ENCODE data around the gene P2RX2.

DNA sequence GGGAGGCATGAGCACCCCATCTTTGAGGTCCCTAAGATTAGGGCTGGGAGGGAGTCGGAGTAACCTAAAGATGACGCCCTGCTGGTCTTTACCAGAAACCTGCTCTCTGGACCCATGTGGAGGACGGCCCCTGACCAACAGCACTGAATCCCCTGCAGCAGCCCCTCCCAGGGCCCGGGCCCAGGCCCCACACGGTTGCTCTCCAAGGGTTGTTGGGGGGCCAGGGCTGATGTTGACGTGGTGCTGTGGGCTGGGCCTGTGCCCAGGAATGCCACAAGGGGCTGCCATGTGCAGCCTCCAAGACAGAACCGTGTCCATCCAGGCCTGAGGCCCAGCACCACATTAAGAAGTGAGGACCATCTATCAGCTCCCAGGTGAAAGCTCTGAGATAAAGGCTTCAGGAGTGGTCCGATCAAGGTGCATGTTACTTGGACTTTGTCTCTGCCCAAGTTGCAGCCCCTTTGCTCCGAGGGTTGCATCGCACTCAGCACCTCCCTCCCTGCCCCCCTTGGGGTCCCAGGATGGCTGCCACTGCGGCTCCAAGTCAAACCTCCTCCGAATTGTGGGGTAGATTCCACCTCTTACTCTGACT lies 37.8 kb upstream of the P2RX2 start:
- TF ChIP-seq POLR2AphosphoS5 (IDR thresholded peaks at IDR 0.05; ENCODE audit: borderline replicate concordance, low read depth, low read length) (no peak), EZH2 (IDR thresholded peaks at IDR 0.05) (no peak), FOXP2 (optimal IDR thresholded peaks at IDR 0.05; ENCODE audit: control extremely low read depth, extremely low read length, insufficient read depth) (no peak)

All from SK-N-MC (cell line).